GM12878 (cell line): ENCODE measurements around the gene CDKL5. TPM values are rescaled to one million over a fixed set of nuclear protein-coding genes. Genes with fewer than 3 reads are reported as not detected.

Experiments
- BCL11A ChIP-seq: IDR thresholded peaks from 2 replicates; pipeline ENCODE4 v1.6.1; 2011; ENCODE audit warnings: low read depth, low read length
- BMI1 ChIP-seq: fragments of 450-650 bp; IDR thresholded peaks from 2 replicates; pipeline ENCODE4 v1.6.1; 2016; ENCODE audit warnings: mild to moderate bottlenecking, moderate library complexity, borderline replicate concordance
- BRCA1 ChIP-seq: IDR thresholded peaks from 2 replicates; pipeline ENCODE4 v1.6.1; 2011; ENCODE audit warnings: low read depth, low read length, improper control_type of control experiment
- CBX5 ChIP-seq: sonication (generic); IDR thresholded peaks from 2 replicates; pipeline ENCODE4 v1.6.1; 2016; ENCODE audit warnings: low read depth, moderate library complexity, mild to moderate bottlenecking, inconsistent platforms
- CHD4 ChIP-seq: fragments of 200-600 bp; sonication (generic); IDR thresholded peaks from 2 replicates; pipeline ENCODE4 v1.6.1; 2016; ENCODE audit warnings: mild to moderate bottlenecking
- EP300 ChIP-seq, 2 experiments: fragments of 150-350 bp in 1 of 2; IDR thresholded peaks; 2 replicates each; pipeline ENCODE4 v1.6.1; 2011 to 2012; ENCODE audit warnings: low read depth in 2 of 2, low read length in 2 of 2, borderline replicate concordance in 1 of 2, improper control_type of control experiment in 1 of 2, inconsistent platforms in 1 of 2; ENCODE audit not compliant: control insufficient read depth in 1 of 2
- FOS ChIP-seq: IDR thresholded peaks from 3 replicates; pipeline ENCODE4 v1.6.1; 2011; ENCODE audit warnings: borderline replicate concordance; ENCODE audit not compliant: insufficient read length; ENCODE audit errors: extremely low read depth
- FOXK2 ChIP-seq: fragments of 450-650 bp; IDR thresholded peaks from 2 replicates; pipeline ENCODE4 v1.6.1; 2017; ENCODE audit warnings: mild to moderate bottlenecking, moderate library complexity
- HDGF ChIP-seq: fragments of 450-650 bp; IDR thresholded peaks from 2 replicates; pipeline ENCODE4 v1.6.1; 2016; ENCODE audit warnings: antibody characterized with exemption
- MEF2A ChIP-seq: IDR thresholded peaks from 2 replicates; pipeline ENCODE4 v1.6.1; 2011; ENCODE audit warnings: low read depth, mild to moderate bottlenecking, low read length, moderate library complexity; ENCODE audit not compliant: insufficient read depth
- NR2C1 ChIP-seq: fragments of 450-650 bp; IDR thresholded peaks from 2 replicates; pipeline ENCODE4 v1.6.1; 2017; ENCODE audit warnings: antibody characterized with exemption, mild to moderate bottlenecking, moderate library complexity
- NR2F1 ChIP-seq: fragments of 450-650 bp; conservative IDR thresholded peaks from 2 replicates; pipeline ENCODE4 v1.6.1; 2017; ENCODE audit warnings: mild to moderate bottlenecking
- POU2F2 ChIP-seq: IDR thresholded peaks from 3 replicates; pipeline ENCODE4 v1.6.1; 2011; ENCODE audit warnings: low read depth, mild to moderate bottlenecking, low read length, borderline replicate concordance
- RAD51 ChIP-seq: fragments of 450-650 bp; IDR thresholded peaks from 2 replicates; pipeline ENCODE4 v1.6.1; 2016; ENCODE audit warnings: moderate library complexity, mild to moderate bottlenecking, inconsistent platforms
- RB1 ChIP-seq: fragments of 450-650 bp; formaldehyde crosslinking; IDR thresholded peaks from 2 replicates; pipeline ENCODE4 v1.6.1; 2017; ENCODE audit warnings: mild to moderate bottlenecking, borderline replicate concordance
- SMAD5 ChIP-seq: IDR thresholded peaks from 2 replicates; pipeline ENCODE4 v1.6.1; 2016; ENCODE audit warnings: antibody characterized with exemption, low read depth
- ZNF207 ChIP-seq: fragments of 450-650 bp; IDR thresholded peaks from 2 replicates; pipeline ENCODE4 v1.6.1; 2014; ENCODE audit warnings: antibody characterized with exemption, mild to moderate bottlenecking, borderline replicate concordance
- ZNF217 ChIP-seq: fragments of 450-650 bp; IDR thresholded peaks from 2 replicates; pipeline ENCODE4 v1.6.1; 2017; ENCODE audit warnings: antibody characterized with exemption, mild to moderate bottlenecking
- ZNF274 ChIP-seq: IDR thresholded peaks from one replicate; pipeline ENCODE4 v1.8.0; 2011; ENCODE audit not compliant: insufficient read length, insufficient read depth
- ZZZ3 ChIP-seq: IDR thresholded peaks from 2 replicates; pipeline ENCODE4 v1.6.1; 2011; ENCODE audit warnings: low read depth; ENCODE audit not compliant: control insufficient read depth, insufficient read length
- polyA plus RNA-seq, 11 experiments: library from polyadenylated mRNA; depleted of rRNA in 4 of 11; unstranded in 6 of 11; stranded (reverse) in 5 of 11; fragments of >200 nt; fragmentation: Nextera tagmentation in 4 of 11; fragmentation: Illumina TruSeq in 1 of 11; extraction: Ambion mirVana in 4 of 11; extraction: Trizol in 1 of 11; gene quantifications; 1 replicate in 1 of 11; 2 replicates in 10 of 11; pipeline versions ENCODE4 v1.2.1 to v1.2.3, GENCODE V29; 2011 to 2016; ENCODE audit warnings: inconsistent platforms in 2 of 11, missing spikeins in 2 of 11, low read depth in 1 of 11
- total RNA-seq, 4 experiments: library from RNA; depleted of rRNA in 3 of 4; stranded (reverse); fragments of >200 nt in 3 of 4; fragmentation: Illumina TruSeq in 1 of 4; extraction: Trizol in 1 of 4; gene quantifications; 2 replicates each; pipeline versions ENCODE4 v1.2.1 to v1.2.3, GENCODE V29; 2013 to 2021
- TF ChIP-seq, protein P1 (sequence below): fragments of 450-650 bp; IDR thresholded peaks from 2 replicates; pipeline ENCODE4 v1.6.1; 2017; ENCODE audit warnings: borderline replicate concordance
- TF ChIP-seq, protein P2 (sequence below): fragments of 450-650 bp; IDR thresholded peaks from 2 replicates; pipeline ENCODE4 v1.6.1; 2017; ENCODE audit warnings: mild to moderate bottlenecking, low read depth, inconsistent platforms; ENCODE audit not compliant: poor library complexity, severe bottlenecking
- TF ChIP-seq, protein P3 (sequence below): fragments of 450-650 bp; IDR thresholded peaks from 2 replicates; pipeline ENCODE4 v1.6.1; 2017; ENCODE audit warnings: low read depth, mild to moderate bottlenecking, moderate library complexity
- TF ChIP-seq, protein P4 (sequence below): IDR thresholded peaks from 2 replicates; pipeline ENCODE4 v1.6.1; 2012; ENCODE audit warnings: low read depth, low read length, improper control_type of control experiment

Gene CDKL5
- total and polyA plus RNA-seq, 10 of the 15 experiments (the other 5 are each of a cell fraction or from before 2014, with no cell fraction given), result 1.4 to 14.5 (median 6.3) TPM

DNA sequence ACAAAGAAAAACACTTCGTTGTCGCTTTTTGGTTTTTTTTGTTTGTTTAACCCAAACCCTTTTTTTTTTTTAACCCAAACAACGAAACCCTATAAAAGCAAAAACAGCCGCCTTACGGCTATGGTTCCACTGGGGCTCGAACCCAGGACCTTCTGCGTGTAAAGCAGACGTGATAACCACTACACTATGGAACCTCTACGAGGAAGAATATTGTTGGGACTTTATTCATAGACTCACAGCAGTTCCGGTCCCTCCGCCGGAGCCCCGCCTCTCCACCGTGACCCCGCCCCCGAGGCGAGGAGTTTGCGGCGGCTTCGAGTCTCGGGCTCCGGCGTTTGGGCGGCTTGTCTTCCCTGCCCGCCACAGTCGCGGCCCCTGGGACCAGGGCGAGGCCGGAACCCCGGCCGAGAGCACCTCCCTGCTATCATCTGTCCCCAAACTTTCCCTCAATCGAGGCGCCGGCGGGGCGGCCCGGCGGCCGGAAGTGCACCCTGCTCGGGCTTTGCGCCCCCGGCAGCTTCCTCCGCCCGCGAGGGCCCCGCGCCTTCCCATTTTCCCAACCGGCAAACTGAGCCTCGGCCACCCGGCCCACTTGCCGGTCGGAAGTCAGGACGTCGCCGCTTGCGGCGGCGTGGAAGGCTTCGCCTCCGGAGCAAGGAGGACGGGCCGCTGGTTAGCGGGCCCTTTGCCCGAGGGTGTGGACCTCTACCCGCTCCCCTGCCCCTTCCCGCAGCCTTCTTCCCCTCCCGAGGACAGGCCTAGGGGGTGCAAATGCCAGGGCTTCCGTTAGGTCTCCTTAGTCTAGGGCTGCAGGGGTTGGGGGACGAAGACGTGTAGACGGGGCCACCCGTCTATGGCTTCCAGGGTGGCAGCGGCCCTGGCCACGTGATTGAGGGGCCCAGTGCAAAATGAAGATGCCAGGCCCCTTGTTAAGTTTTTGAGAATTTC lies 249.7 kb downstream of the CDKL5 start (continued):
- TF ChIP-seq FOXK2 (no peak), POU2F2 (0 out of 3 replicates have a peak, but pooled peaks have one; percentile 5), CBX5 (peak; percentile 28; the same call in 1 of the 2 replicates), BMI1 (no peak), ZNF274 (no peak), NR2C1 (no peak), NR2F1 (0 out of 2 replicates have a peak, but pooled peaks have one; percentile 19), BRCA1 (no peak), CHD4 (no peak), FOS (no peak), ZNF217 (peak; percentile 51; the same call in 1 of the 2 replicates), BCL11A (no peak), MEF2A (0 out of 2 replicates have a peak, but pooled peaks have one; percentile 26), SMAD5 (no peak), RAD51 (peak; percentile 66), ZZZ3 (no peak), HDGF (no peak), ZNF207 (no peak), EP300 (IDR thresholded peaks at IDR 0.05; ENCODE audit: borderline replicate concordance in 1 of 2, control insufficient read depth in 1 of 2, low read depth in 2 of 2, low read length in 2 of 2) (peak in 1 of 2 experiments; percentile 69; a peak in 1 of 4 replicates), RB1 (no peak; the same call in 1 of the 2 replicates)
- TF ChIP-seq, protein P1, sequence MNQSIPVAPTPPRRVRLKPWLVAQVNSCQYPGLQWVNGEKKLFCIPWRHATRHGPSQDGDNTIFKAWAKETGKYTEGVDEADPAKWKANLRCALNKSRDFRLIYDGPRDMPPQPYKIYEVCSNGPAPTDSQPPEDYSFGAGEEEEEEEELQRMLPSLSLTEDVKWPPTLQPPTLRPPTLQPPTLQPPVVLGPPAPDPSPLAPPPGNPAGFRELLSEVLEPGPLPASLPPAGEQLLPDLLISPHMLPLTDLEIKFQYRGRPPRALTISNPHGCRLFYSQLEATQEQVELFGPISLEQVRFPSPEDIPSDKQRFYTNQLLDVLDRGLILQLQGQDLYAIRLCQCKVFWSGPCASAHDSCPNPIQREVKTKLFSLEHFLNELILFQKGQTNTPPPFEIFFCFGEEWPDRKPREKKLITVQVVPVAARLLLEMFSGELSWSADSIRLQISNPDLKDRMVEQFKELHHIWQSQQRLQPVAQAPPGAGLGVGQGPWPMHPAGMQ, result no peak
- TF ChIP-seq, protein P2, sequence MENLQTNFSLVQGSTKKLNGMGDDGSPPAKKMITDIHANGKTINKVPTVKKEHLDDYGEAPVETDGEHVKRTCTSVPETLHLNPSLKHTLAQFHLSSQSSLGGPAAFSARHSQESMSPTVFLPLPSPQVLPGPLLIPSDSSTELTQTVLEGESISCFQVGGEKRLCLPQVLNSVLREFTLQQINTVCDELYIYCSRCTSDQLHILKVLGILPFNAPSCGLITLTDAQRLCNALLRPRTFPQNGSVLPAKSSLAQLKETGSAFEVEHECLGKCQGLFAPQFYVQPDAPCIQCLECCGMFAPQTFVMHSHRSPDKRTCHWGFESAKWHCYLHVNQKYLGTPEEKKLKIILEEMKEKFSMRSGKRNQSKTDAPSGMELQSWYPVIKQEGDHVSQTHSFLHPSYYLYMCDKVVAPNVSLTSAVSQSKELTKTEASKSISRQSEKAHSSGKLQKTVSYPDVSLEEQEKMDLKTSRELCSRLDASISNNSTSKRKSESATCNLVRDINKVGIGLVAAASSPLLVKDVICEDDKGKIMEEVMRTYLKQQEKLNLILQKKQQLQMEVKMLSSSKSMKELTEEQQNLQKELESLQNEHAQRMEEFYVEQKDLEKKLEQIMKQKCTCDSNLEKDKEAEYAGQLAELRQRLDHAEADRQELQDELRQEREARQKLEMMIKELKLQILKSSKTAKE, result peak; percentile 76
- TF ChIP-seq, protein P3, sequence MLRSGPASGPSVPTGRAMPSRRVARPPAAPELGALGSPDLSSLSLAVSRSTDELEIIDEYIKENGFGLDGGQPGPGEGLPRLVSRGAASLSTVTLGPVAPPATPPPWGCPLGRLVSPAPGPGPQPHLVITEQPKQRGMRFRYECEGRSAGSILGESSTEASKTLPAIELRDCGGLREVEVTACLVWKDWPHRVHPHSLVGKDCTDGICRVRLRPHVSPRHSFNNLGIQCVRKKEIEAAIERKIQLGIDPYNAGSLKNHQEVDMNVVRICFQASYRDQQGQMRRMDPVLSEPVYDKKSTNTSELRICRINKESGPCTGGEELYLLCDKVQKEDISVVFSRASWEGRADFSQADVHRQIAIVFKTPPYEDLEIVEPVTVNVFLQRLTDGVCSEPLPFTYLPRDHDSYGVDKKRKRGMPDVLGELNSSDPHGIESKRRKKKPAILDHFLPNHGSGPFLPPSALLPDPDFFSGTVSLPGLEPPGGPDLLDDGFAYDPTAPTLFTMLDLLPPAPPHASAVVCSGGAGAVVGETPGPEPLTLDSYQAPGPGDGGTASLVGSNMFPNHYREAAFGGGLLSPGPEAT, result no peak
- TF ChIP-seq, protein P4, sequence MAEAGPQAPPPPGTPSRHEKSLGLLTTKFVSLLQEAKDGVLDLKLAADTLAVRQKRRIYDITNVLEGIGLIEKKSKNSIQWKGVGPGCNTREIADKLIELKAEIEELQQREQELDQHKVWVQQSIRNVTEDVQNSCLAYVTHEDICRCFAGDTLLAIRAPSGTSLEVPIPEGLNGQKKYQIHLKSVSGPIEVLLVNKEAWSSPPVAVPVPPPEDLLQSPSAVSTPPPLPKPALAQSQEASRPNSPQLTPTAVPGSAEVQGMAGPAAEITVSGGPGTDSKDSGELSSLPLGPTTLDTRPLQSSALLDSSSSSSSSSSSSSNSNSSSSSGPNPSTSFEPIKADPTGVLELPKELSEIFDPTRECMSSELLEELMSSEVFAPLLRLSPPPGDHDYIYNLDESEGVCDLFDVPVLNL, result no peak
